ENCODE data around the gene POU6F2.

GRCh38 chr7:39054731-39055130 is 77.0 kb downstream of the POU6F2 start:
- TF ChIP-seq NFXL1 (CRISPR knock-in tag; IDR thresholded peaks at IDR 0.05) (no peak), FOXK1 (CRISPR knock-in tag; IDR thresholded peaks at IDR 0.05; ENCODE audit: borderline replicate concordance) (no peak), ZNF639 (CRISPR knock-in tag; conservative IDR thresholded peaks at IDR 0.05 in 1 of 2, IDR thresholded peaks at IDR 0.05 in 1 of 2) (no peak), CEBPB (tag; IDR thresholded peaks at IDR 0.05) (no peak), SREBF2 (CRISPR knock-in tag; IDR thresholded peaks at IDR 0.05) (no peak), NEUROD1 (IDR thresholded peaks at IDR 0.05; ENCODE audit: borderline replicate concordance, low read depth, low read length, partially characterized antibody) (no peak), KAT7 (CRISPR knock-in tag; IDR thresholded peaks at IDR 0.05; ENCODE audit: borderline replicate concordance) (no peak), RAD21 (CRISPR knock-in tag; conservative IDR thresholded peaks at IDR 0.05 in 1 of 2, IDR thresholded peaks at IDR 0.05 in 1 of 2) (no peak), SPI1 (IDR thresholded peaks at IDR 0.05; ENCODE audit: borderline replicate concordance, low read depth, low read length) (no peak), ZEB2 (IDR thresholded peaks at IDR 0.05) (no peak), CTCF (IDR thresholded peaks at IDR 0.05 in 2 of 3, conservative IDR thresholded peaks at IDR 0.05 in 1 of 3; ENCODE audit: insufficient read depth in 2 of 3, low read depth in 1 of 3, low read length in 3 of 3) (no peak), SMARCC2 (IDR thresholded peaks at IDR 0.05; ENCODE audit: low read depth) (no peak)
